DMS53 treated with DMSO at 0.1 percent for 48 hours (cell line): ENCODE data around the gene PKNOX2.

ENCODE experiments used
- DNase-seq: peaks from one replicate; lab custom pipeline; 2025; ENCODE audit not compliant: unreplicated experiment; lab: John Stamatoyannopoulos, UW

Gene PKNOX2

DNA sequence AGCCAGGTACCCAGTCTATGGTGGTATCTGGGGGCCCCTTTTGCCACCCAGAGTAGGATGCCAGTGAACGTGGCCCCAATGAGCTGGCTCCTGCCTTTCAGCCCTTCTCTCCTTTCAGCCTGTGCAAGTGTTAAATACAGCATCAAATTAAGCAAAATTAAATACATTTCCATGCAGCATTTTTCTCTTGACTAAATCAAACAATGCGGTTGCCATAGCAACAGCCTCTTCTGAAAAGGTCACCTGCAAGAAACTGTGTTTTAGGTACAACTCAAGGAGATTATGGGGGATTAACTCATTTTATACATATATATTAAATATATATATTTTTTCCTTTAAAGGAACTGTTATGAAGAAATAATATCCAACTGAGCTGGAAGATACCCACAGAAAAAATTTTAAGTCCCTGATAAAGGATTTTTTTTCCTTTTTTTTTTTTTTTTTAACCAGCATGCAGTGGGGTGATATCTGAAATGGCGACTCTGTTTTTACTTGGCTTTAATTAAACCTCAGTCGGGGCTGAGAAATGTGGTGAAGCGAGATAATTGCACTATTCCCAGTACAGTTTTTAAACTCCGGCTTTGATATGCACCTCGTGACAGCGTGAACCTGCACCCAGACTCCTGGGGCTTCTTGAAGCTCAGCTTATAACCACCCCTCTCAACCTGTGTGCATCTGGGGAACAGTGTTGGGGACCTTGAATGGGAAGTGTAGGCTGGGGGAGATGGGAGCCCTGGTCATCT lies 115.3 kb downstream of the PKNOX2 start:
- peak; percentile 0 for DNase-seq

DNA sequence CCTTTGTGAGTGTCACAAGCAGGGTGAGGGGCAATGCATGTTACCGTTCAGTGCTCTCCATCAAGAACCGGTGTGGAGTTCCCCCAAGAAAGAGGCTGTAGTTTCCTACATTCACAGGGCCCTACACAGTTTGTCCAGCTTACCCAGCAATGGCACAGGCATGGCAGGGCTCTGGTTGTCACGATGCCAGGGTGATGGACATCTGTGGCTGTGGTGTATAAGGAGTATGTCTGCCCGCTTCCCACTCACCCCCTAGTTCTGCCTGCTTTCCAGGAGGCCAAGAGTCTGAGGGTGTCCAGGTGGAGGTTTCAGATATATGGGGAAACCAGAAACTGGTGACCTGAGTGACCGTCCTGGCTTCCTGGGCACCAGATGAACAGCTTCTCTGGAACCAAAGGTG lies 116.1 kb downstream of the PKNOX2 start:
- DNase-seq: no peak

GRCh38 chr11:125281831-125282595 lies 117.5 kb downstream of the PKNOX2 start:
- DNase-seq: no peak

DNA sequence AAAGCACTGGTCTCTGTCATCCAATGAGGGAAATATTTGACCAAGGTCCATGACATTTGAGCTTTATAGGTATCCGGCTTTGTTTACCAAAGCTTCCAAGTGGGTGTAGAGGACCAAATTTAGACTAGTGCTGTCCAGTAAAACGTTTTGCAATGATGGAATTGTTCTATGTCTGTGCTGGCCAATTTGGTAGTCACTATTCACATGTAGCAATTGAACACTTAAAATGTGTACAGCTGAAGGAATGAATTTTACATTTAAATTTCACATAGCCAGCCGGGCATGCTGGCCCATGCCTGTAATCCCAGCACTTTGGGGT lies 118.0 kb downstream of the PKNOX2 start:
- DNase-seq: no peak

DNA sequence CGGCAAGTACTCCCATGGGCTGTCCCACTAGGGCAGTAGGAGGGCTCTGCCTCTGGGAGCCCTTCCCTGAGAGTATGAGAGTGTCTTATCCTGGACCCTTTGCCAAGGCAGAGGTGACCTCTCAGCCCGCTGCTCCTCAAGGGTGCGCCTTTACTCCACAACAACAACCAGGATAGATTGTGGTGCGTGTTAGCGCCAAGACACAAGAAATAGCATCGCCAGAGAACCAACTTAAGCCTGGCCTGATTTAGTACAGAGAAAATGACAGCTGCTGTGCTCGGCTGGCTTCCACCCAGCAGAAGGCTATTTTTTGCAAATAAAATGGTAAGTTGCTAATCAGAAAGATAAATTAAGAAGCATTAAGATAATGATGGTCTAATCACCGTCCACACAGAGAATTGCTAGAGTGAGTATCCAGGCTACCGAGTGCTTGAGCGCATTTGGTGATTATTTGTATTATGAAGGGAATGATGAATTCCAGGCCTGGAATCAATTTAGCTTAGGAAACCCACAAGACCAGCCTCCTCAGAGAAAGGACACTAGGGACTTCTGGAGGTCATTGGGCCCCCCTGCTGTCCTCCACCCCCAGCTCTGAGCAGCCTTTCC lies 119.8 kb downstream of the PKNOX2 start:
- no peak for DNase-seq

DNA sequence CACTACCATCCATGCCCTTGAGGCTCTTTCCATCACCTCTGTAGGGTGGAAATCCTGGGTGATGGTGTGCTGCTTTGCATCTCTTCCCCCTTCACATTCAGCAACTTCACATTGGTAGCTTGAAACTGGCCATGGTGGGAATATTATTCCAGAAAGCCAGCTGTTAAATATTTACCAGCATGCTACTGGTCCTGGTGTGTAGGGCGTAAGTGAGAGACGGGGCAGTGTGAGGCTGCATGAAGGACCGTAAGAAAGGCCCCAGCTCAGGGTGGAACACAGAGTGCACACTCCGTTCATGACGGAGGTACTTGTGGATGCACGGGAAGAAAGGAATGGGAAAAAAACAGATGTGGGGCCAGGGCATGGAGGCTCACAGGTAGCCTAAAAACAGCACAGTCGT lies 121.3 kb downstream of the PKNOX2 start:
- DNase-seq: no peak

GRCh38 chr11:125286486-125286885 lies 121.9 kb downstream of the PKNOX2 start:
- DNase-seq: no peak

GRCh38 chr11:125287491-125288210 lies 123.1 kb downstream of the PKNOX2 start:
- no peak for DNase-seq

DNA sequence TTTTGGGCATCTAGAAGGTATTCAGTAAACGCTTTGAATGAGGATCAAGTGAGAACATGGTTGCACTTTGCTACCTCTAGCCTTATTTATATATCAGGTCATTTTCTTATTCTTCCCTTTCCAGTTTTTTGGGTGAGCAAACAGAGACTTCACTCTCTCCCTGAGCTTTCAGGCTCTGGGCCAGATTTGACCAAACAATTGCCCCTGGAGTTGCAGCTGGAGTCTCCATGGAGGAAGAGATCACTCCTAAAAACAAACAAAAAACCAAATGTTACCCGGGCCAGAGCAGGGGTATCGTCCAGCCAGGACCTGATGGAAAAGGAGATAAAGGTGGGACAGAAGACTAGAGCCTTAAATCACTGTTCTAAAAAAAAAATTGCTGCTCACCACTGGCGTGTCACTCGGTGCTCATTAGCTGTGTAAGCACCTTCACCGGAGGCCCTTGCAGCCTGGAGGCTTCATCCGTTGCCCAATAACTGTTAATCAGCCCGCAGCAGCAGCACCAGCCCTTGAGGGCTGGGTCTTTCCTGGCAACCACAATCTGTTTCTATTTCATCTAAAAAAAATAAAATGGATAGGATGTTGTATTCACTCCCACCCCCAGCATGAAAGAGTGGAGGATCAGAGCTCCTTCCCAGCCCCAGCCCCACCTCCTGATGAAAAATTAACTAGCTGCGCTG lies 125.0 kb downstream of the PKNOX2 start:
- no peak for DNase-seq

DNA sequence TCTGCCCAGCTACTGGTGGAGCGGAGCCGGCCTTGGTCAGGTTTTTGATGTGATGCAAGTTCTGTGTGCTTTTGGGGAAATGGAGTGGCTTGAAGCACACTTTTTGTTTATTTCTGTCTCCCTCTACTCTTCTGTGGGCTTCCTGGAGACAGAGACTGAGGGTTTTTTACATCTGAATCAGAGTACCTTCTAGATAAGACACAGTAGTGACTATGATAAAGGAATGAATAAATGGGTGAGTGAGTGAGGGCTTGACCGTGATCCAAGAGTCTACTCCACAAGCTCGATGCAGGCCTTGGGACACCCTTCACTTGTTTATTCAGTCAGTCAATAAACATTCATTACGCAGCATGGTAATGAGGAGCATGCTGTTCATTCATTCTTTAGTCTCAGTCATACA lies 125.7 kb downstream of the PKNOX2 start:
- no peak for DNase-seq

DNA sequence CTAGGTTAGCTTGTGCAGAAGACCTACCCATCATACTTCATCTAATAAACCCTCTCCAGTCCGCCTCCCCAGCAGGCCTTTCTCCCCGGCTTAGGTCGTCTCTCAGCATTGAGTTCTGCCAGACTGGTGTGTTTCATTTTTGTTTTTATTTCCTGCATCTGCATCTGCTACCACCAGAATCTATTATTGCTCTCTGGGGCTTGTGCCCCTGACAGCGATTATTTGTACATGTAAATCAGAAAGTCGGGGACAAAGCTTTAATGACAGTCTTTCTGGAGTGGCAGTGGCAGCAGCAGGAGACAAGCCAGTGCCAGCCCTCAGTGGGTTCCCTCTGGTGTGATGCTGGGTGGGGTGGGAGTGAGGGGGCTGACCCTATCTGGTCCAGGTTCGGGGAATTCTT lies 127.5 kb downstream of the PKNOX2 start:
- DNase-seq: no peak

DNA sequence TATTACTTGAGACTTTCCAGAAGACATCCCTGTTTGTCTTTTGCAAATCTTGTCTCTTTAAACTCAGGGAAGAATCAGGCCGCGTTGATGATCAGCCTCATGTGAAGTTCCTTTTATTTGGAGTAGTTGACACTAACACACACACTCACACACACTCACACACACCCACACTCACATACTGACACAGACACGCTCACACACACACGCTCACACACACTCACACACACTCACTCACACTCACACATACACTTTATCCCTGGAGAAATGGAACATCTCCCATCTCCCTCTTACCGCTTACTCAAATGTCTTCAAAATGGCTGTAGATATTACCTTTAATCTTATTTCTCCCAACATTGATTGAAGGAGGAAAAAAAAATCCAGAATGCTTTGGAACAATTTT lies 129.0 kb downstream of the PKNOX2 start:
- DNase-seq: no peak

DNA sequence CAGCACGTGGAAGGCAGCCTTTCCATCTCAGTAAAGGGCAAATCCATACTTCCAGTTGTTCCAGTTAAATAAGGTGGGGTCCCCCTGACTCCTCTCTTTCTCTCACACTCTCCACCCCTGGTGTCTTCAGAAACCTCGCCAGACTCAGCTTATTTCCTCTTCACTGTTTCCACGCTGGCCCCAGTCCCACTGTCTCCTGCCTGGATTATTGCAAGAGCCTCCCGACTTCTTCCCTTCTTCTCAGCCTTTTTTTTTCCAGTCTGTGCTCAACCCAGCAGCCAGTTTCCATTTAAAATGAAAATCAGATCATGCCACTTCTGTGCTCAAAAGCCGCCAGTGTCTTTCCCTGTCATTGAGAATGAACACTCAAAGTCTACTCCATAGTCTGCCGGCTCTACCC lies 131.4 kb downstream of the PKNOX2 start:
- DNase-seq: no peak

GRCh38 chr11:125297346-125297915 lies 132.9 kb downstream of the PKNOX2 start:
- DNase-seq: no peak

DNA sequence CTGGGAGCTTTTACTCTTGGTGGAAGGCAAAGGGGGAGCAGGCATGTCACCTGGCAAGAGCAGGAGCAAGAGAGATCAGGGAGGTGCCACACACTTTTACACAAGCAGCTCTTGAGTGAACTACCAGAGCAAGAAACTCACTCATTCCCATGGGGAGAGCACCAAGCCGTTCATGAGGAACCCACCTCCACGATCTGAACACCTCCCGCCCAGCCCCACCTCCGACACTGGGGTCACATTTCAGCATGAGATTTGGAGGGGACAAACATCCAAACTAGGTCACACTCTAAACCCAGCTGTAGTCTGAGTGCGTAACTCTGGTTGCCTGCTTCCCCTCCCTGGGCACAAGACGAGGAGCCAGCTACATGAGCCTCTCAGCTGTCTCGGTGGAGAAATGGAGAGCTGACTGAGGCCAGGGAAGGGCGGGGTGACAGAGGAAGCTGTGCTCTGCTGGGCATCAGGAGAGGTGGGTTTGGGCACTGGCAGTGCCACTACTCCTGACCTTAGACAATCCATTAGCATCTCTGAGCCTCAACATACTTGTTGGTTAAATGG lies 134.6 kb downstream of the PKNOX2 start:
- DNase-seq: no peak

- DNase-seq: no peak
Measured at GRCh38 chr11:125299821-125300220, 135.3 kb downstream of the PKNOX2 start.

DNA sequence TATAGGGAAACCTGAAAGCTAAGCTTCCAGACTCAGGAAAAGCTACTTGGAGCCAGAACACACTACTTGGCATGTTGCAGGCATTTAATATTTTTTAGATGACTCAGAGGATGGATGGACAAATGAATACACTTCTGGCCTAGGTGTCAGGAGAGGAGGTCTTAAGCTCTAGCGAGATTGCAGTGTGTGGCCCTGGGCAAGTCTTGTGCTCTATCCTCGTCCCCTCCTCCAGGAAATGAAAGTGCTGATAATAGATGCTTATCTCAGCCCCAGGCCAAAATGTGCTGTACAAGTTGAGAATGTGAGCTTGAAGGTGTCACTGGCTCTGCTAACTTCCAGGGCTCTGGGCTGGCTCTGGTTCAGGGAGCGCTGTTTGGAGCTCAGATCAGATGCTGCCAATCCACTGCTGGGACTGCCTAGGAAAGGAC lies 136.3 kb downstream of the PKNOX2 start:
- no peak for DNase-seq

- DNase-seq: no peak
Measured at GRCh38 chr11:125301346-125301745, 136.8 kb downstream of the PKNOX2 start.

- DNase-seq: no peak
Measured at GRCh38 chr11:125303186-125303585, 138.6 kb downstream of the PKNOX2 start.

GRCh38 chr11:125303694-125304093 lies 139.1 kb downstream of the PKNOX2 start:
- no peak for DNase-seq
